HEK293 (cell line): ENCODE results near the gene ARFGEF2.

Experiments used
- CTCF ChIA-PET: fragments of 350-600 bp; formaldehyde crosslinking; extraction: SDS; loops from one replicate; lab custom pipeline; 2021; ENCODE audit warnings: antibody characterized with exemption; lab: Yijun Ruan, JAX
- POLR2A ChIA-PET: fragments of 300-600 bp; formaldehyde crosslinking; extraction: SDS; loops from one replicate; lab custom pipeline; 2020; ENCODE audit warnings: antibody characterized with exemption, inconsistent platforms; lab: Yijun Ruan, JAX
- H3K27ac ChIP-seq: fragments of 200-500 bp; sonication (Bioruptor generic); 2 replicates; pipeline ENCODE4 v1.5.1; 2014; ENCODE audit warnings: low read depth, low read length, control low read depth, inconsistent platforms; ENCODE audit errors: extremely low read depth
- H3K36me3 ChIP-seq, 2 experiments: fragments of 200-500 bp in 1 of 2; sonication (Bioruptor generic) in 1 of 2; 1 replicate in 1 of 2; 2 replicates in 1 of 2; pipeline ENCODE4 v1.5.1; 2014 to 2017; ENCODE audit warnings: inconsistent platforms in 2 of 2, low read length in 2 of 2; ENCODE audit not compliant: control insufficient read depth in 2 of 2, insufficient read depth in 1 of 2
- H3K4me1 ChIP-seq: fragments of 200-500 bp; sonication (Bioruptor generic); 2 replicates; pipeline ENCODE4 v1.5.1; 2014; ENCODE audit warnings: mild to moderate bottlenecking, low read length, inconsistent platforms; ENCODE audit not compliant: control insufficient read depth, insufficient read depth
- H3K4me3 ChIP-seq: 2 replicates; pipeline ENCODE4 v1.5.1; 2011; ENCODE audit warnings: low read depth, mild to moderate bottlenecking, control low read depth, low read length, moderate library complexity
- H3K9me3 ChIP-seq: fragments of 200-500 bp; sonication (Bioruptor generic); 2 replicates; pipeline ENCODE4 v1.5.1; 2014; ENCODE audit warnings: low read depth, low read length, inconsistent platforms; ENCODE audit not compliant: control insufficient read depth, insufficient read depth
- BCL11A ChIP-seq: fragments of 450-650 bp; formaldehyde crosslinking; IDR thresholded peaks from 2 replicates; pipeline ENCODE4 v1.5.1; 2016; ENCODE audit warnings: low read depth, missing biosample characterization, missing genetic modification characterization
- IKZF3 ChIP-seq: fragments of 450-650 bp; IDR thresholded peaks from 2 replicates; pipeline ENCODE4 v1.5.0; 2018; ENCODE audit warnings: missing biosample characterization, mild to moderate bottlenecking, missing genetic modification characterization, moderate library complexity
- KLF1 ChIP-seq: fragments of 450-650 bp; formaldehyde crosslinking; IDR thresholded peaks from 2 replicates; pipeline ENCODE4 v1.5.1; 2016; ENCODE audit warnings: missing biosample characterization, missing genetic modification characterization
- PRDM6 ChIP-seq: fragments of 450-650 bp; formaldehyde crosslinking; IDR thresholded peaks from 2 replicates; pipeline ENCODE4 v1.5.1; 2017; ENCODE audit warnings: missing biosample characterization, missing genetic modification characterization
- ZBTB21 ChIP-seq: fragments of 450-650 bp; formaldehyde crosslinking; IDR thresholded peaks from 2 replicates; pipeline ENCODE4 v1.5.1; 2017; ENCODE audit warnings: missing biosample characterization, missing genetic modification characterization
- ZBTB48 ChIP-seq: fragments of 450-650 bp; formaldehyde crosslinking; IDR thresholded peaks from 2 replicates; pipeline ENCODE4 v1.5.1; 2016; ENCODE audit warnings: missing biosample characterization, missing genetic modification characterization
- ZBTB49 ChIP-seq: fragments of 450-650 bp; formaldehyde crosslinking; IDR thresholded peaks from 2 replicates; pipeline ENCODE4 v1.5.1; 2016; ENCODE audit warnings: missing biosample characterization, missing genetic modification characterization, low read depth
- ZFP3 ChIP-seq: fragments of 450-650 bp; formaldehyde crosslinking; IDR thresholded peaks from 2 replicates; pipeline ENCODE4 v1.5.1; 2016; ENCODE audit warnings: low read depth, missing biosample characterization, missing genetic modification characterization
- ZNF19 ChIP-seq: fragments of 450-650 bp; formaldehyde crosslinking; IDR thresholded peaks from 2 replicates; pipeline ENCODE4; 2016; ENCODE audit warnings: missing biosample characterization, missing genetic modification characterization, low read depth
- ZNF23 ChIP-seq: fragments of 450-650 bp; formaldehyde crosslinking; IDR thresholded peaks from 2 replicates; pipeline ENCODE4 v1.5.1; 2016; ENCODE audit warnings: missing biosample characterization, missing genetic modification characterization, borderline replicate concordance
- ZNF266 ChIP-seq: fragments of 450-650 bp; formaldehyde crosslinking; IDR thresholded peaks from 2 replicates; pipeline ENCODE4 v1.5.1; 2016; ENCODE audit warnings: missing biosample characterization, missing genetic modification characterization, low read depth
- ZNF292 ChIP-seq: fragments of 450-650 bp; formaldehyde crosslinking; IDR thresholded peaks from 2 replicates; pipeline ENCODE4 v1.5.1; 2016; ENCODE audit warnings: low read depth, missing biosample characterization, missing genetic modification characterization, borderline replicate concordance
- ZNF391 ChIP-seq: fragments of 450-650 bp; formaldehyde crosslinking; IDR thresholded peaks from 2 replicates; pipeline ENCODE4 v1.5.1; 2016; ENCODE audit warnings: low read depth, missing biosample characterization, missing genetic modification characterization, borderline replicate concordance
- ZNF560 ChIP-seq: fragments of 450-650 bp; formaldehyde crosslinking; IDR thresholded peaks from 2 replicates; pipeline ENCODE4 v1.5.1; 2017; ENCODE audit warnings: missing biosample characterization, missing genetic modification characterization, borderline replicate concordance
- ZNF561 ChIP-seq: fragments of 450-650 bp; IDR thresholded peaks from 2 replicates; pipeline ENCODE4 v1.5.1; 2018; ENCODE audit warnings: missing biosample characterization, missing genetic modification characterization, borderline replicate concordance
- ZNF585B ChIP-seq: fragments of 450-650 bp; formaldehyde crosslinking; IDR thresholded peaks from 2 replicates; pipeline ENCODE4 v1.5.1; 2016; ENCODE audit warnings: missing biosample characterization, missing genetic modification characterization
- ZNF654 ChIP-seq: fragments of 450-650 bp; formaldehyde crosslinking; IDR thresholded peaks from 2 replicates; pipeline ENCODE4 v1.5.1; 2016; ENCODE audit warnings: low read depth, missing biosample characterization, missing genetic modification characterization
- ZNF76 ChIP-seq: fragments of 450-650 bp; formaldehyde crosslinking; IDR thresholded peaks from 2 replicates; pipeline ENCODE4; 2016; ENCODE audit warnings: low read depth, missing biosample characterization, missing genetic modification characterization, borderline replicate concordance
- ZSCAN16 ChIP-seq: fragments of 450-650 bp; formaldehyde crosslinking; IDR thresholded peaks from 2 replicates; pipeline ENCODE4 v1.5.1; 2016; ENCODE audit warnings: missing biosample characterization, missing genetic modification characterization
- ZSCAN23 ChIP-seq: fragments of 450-650 bp; formaldehyde crosslinking; IDR thresholded peaks from 2 replicates; pipeline ENCODE4 v1.5.1; 2016; ENCODE audit warnings: missing biosample characterization, missing genetic modification characterization
- TF ChIP-seq, protein P1 (sequence below): fragments of 450-650 bp; formaldehyde crosslinking; IDR thresholded peaks from 2 replicates; pipeline ENCODE4 v1.5.1; 2016; ENCODE audit warnings: missing biosample characterization, missing genetic modification characterization

The ARFGEF2 gene

GRCh38 chr20:48940170-48940569 lies 18.7 kb downstream of the ARFGEF2 start:
- POLR2A ChIA-PET: no interaction called here
- CTCF ChIA-PET: interaction anchor here (0.8 kb wide), 1 partner anchor 36 kb away, joined by 3 read pairs; no protein-coding TSS in a partner anchor

GRCh38 chr20:48941467-48941866 lies 20.0 kb downstream of the ARFGEF2 start:
- H3K4me3 ChIP-seq: no peak overlapping the region
- H3K36me3 ChIP-seq: peaks cover 0 to 40% of the 10 kb centered on the region in 2 experiments; a peak in 2 of 3 replicates
- POLR2A ChIA-PET: no interaction called here
- H3K27ac ChIP-seq: no peak overlapping the region
- H3K4me1 ChIP-seq: no peaks in the 10 kb centered on the region; the same call in 1 of the 2 replicates
- TF ChIP-seq ZFP3: no peak
- no peak for TF ChIP-seq BCL11A (tag by site-specific recombination)
- no peak for TF ChIP-seq ZNF561
- no peak for TF ChIP-seq ZNF654 (tag by site-specific recombination)
- no peaks in the 10 kb centered on the region for H3K9me3 ChIP-seq
- CTCF ChIA-PET: interaction anchor here (0.6 to 0.7 kb wide), 2 partner anchors 11 to 321 kb away, joined by 3 to 6 read pairs; no protein-coding TSS in a partner anchor

More at GRCh38 chr20:48940170-48940569, 18.7 kb downstream of the ARFGEF2 start:
- Histone ChIP-seq H3K4me1 (no peaks in the 10 kb centered on the region), H3K9me3 (no peaks in the 10 kb centered on the region)
- TF ChIP-seq ZNF266 (tag by site-specific recombination): no peak
- TF ChIP-seq ZSCAN16 (tag by site-specific recombination): no peak
- TF ChIP-seq, protein P1, sequence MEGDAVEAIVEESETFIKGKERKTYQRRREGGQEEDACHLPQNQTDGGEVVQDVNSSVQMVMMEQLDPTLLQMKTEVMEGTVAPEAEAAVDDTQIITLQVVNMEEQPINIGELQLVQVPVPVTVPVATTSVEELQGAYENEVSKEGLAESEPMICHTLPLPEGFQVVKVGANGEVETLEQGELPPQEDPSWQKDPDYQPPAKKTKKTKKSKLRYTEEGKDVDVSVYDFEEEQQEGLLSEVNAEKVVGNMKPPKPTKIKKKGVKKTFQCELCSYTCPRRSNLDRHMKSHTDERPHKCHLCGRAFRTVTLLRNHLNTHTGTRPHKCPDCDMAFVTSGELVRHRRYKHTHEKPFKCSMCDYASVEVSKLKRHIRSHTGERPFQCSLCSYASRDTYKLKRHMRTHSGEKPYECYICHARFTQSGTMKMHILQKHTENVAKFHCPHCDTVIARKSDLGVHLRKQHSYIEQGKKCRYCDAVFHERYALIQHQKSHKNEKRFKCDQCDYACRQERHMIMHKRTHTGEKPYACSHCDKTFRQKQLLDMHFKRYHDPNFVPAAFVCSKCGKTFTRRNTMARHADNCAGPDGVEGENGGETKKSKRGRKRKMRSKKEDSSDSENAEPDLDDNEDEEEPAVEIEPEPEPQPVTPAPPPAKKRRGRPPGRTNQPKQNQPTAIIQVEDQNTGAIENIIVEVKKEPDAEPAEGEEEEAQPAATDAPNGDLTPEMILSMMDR (tag by site-specific recombination): no peak
- TF ChIP-seq ZNF76 (tag by site-specific recombination): no peak
- TF ChIP-seq ZNF19 (tag by site-specific recombination): no peak
- no peak for TF ChIP-seq ZSCAN23
- no peak for TF ChIP-seq KLF1
- no peak for TF ChIP-seq ZNF292 (tag by site-specific recombination)
- no peak for TF ChIP-seq PRDM6 (tag by site-specific recombination)
- no peak for TF ChIP-seq ZNF585B (tag by site-specific recombination)
- TF ChIP-seq ZBTB49: no peak
- TF ChIP-seq ZBTB48 (tag by site-specific recombination): no peak
- TF ChIP-seq, all 188 proteins: peak for 0
- H3K27ac ChIP-seq: no peak overlapping the region
- peaks cover 0 to 35% of the 10 kb centered on the region in 2 experiments; a peak in 1 of 3 replicates for H3K36me3 ChIP-seq
- no peak overlapping the region for H3K4me3 ChIP-seq

DNA sequence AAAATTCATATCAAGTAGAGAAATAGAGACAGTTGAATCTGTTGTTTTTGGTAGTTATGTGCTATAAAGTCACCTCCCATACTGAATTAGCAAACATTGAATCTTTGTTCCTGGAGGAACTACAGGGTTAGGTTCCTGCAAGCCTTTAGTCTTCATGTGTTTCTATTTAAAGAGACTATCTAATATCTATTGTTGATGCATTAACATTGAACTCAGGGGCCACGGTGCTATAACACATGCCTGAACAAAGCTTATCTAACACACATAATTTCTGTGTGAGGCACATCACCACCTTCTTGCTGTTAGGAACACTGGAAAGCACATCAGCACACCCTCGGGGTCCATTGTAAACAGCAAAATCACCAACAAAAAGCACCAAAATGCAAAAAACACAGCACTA lies 21.2 kb downstream of the ARFGEF2 start:
- CTCF ChIA-PET: interaction anchor here (0.7 kb wide), 1 partner anchor 16 kb away, joined by 3 read pairs; no protein-coding TSS in a partner anchor
- Histone ChIP-seq H3K9me3 (no peaks in the 10 kb centered on the region), H3K4me3 (no peak overlapping the region), H3K27ac (no peak overlapping the region), H3K36me3 (peaks cover 0 to 40% of the 10 kb centered on the region in 2 experiments; a peak in 2 of 3 replicates), H3K4me1 (no peaks in the 10 kb centered on the region; the same call in 1 of the 2 replicates)
- POLR2A ChIA-PET: interaction anchor here (0.7 kb wide), 1 partner anchor 78 kb away, joined by 3 read pairs; no protein-coding TSS in a partner anchor
- no peak for TF ChIP-seq ZNF391
- no peak for TF ChIP-seq IKZF3 (tag by site-specific recombination)
- no peak for TF ChIP-seq ZNF23 (tag by site-specific recombination)
- TF ChIP-seq ZBTB21 (tag by site-specific recombination): no peak
- no peak for TF ChIP-seq ZNF560 (tag by site-specific recombination)
